ENCODE measurements around the gene FGGY.

The FGGY gene

GRCh38 chr1:59391212-59392179 is 94.6 kb downstream of the FGGY start:
- no peak for DNase-seq

- no peak for DNase-seq
Measured at GRCh38 chr1:59393211-59394180, 96.6 kb downstream of the FGGY start.

GRCh38 chr1:59394706-59395425 is 98.0 kb downstream of the FGGY start:
- DNase-seq: no peak

GRCh38 chr1:59396387-59396786 is 99.5 kb downstream of the FGGY start:
- DNase-seq: no peak

GRCh38 chr1:59397139-59397858 is 100.4 kb downstream of the FGGY start:
- DNase-seq: no peak

- no peak for DNase-seq
Measured at GRCh38 chr1:59399642-59400041, 102.7 kb downstream of the FGGY start.

GRCh38 chr1:59401581-59401980 is 104.7 kb downstream of the FGGY start:
- DNase-seq: no peak

- DNase-seq: no peak
Measured at GRCh38 chr1:59404796-59405195, 107.9 kb downstream of the FGGY start.

- no peak for DNase-seq
Measured at GRCh38 chr1:59406437-59407164, 109.7 kb downstream of the FGGY start.

GRCh38 chr1:59408608-59409240 is 111.8 kb downstream of the FGGY start:
- DNase-seq: no peak

GRCh38 chr1:59409549-59409948 is 112.7 kb downstream of the FGGY start:
- no peak for DNase-seq

- DNase-seq: no peak
Measured at GRCh38 chr1:59409986-59410385, 113.1 kb downstream of the FGGY start.

GRCh38 chr1:59410457-59410856 is 113.6 kb downstream of the FGGY start:
- DNase-seq: no peak

GRCh38 chr1:59411147-59411546 is 114.3 kb downstream of the FGGY start:
- DNase-seq: no peak

GRCh38 chr1:59412718-59413326 is 115.9 kb downstream of the FGGY start:
- no peak for DNase-seq

- DNase-seq: no peak
Measured at GRCh38 chr1:59413327-59413720, 116.4 kb downstream of the FGGY start.

- DNase-seq: no peak
Measured at GRCh38 chr1:59414406-59415133, 117.7 kb downstream of the FGGY start.

GRCh38 chr1:59415286-59415850 is 118.5 kb downstream of the FGGY start:
- DNase-seq: no peak

GRCh38 chr1:59415881-59416280 is 119.0 kb downstream of the FGGY start:
- no peak for DNase-seq
